Heart left ventricle (tissue), 13 donors: ENCODE data around the gene LETM1.

Experiments
- CTCF ChIP-seq, 12 donors: fragments of 200-600 bp; sonication (generic) in 4 of 12; IDR thresholded peaks; one replicate each; pipeline versions ENCODE4 v1.5.0 to v1.8.0; 2018 to 2022; ENCODE audit warnings: antibody characterized with exemption in 12 of 12, mild to moderate bottlenecking in 5 of 12
- POLR2A ChIP-seq, 2 donors: fragments of 450-650 bp; IDR thresholded peaks; one replicate each; pipeline ENCODE4 v1.6.1; 2017; ENCODE audit warnings: antibody characterized with exemption in 2 of 2, mild to moderate bottlenecking in 2 of 2, moderate library complexity in 2 of 2
- donor health status: ischemic (EF 13 %, LVEDD 7.1; RV severe dilation, severe dysfunction).
- donor health status: DM: no; HTN: yes; CAD: no.
- donor health status: DM: no; HTN: no; CAD: no.
- donor health status: ischemic (EF 25% LVEDD 6.9; RV normal size, moderate dysfunction).
- donor health status: ischemic (EF 25% LVEDD 5.7; RV mildly dilated, moderate dysfunction).
- donor health status: ischemic (EF 35%, LVEDD 5.7; RV mildly dilated, moderate dysfunction).
- donor health status: nonischemic (EF 11% LVEDD 7.7; RV severe dilation, severe dysfunction).
- donor health status: DM: yes; HTN: yes; CAD: no.
- donor health status: PGD.
- donor health status: ischemic (EF 29% LVEDD 5.4; RV normal size, mild dysfunction).
- donor health status: nonischemic (EF 23%, LVEDD 6.1; RV moderate dilation, normal function).

DNA sequence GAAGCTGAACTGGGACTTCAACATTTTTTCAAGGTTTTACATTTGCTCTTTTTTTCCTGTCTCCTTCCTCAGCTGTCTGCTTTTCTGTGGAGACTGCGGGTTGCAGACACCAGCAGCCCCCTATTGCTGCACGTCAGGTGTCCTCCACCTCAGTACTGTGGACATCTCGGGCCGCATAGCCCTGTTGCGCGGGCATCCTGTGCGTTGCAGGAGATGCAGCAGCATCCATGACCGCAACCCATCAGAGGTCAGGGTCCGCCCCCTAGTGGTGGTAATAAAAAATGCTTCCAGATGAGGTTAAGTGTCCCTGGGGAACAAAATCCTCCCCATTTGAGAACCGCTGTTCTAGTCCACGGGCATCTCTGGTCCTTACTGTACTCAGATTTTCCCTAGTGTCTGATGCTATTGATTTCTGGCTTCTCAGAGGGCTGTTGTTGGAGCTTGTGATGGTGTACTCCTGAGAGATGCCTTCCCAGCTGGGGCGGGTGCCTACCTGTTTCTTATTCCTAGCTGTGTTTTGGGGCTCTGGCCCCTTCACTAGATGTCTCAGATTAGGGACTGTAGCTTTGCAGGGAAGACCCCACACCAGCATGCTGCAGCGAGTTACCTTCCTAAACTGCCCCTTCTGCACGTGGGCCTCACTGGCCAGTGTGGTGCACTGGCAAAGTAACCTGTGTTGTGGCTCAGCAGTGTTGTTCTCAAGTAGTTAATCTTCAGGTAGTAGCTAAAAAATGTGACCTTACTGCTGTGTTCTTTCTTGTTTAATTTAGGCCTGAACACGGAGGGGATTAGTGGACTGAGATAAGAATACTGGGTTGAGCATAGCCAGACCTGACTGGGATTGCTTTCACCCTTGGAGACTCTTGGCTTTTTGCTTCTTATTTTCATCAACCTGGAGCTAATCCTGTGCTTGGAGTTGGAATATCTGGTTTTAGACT, 43.5 kb upstream of the LETM1 start:
- peak; percentile 72 to 96 (median 89) for TF ChIP-seq CTCF (IDR thresholded peaks at IDR 0.05)
- no peak for TF ChIP-seq POLR2A (IDR thresholded peaks at IDR 0.05)
